Peyer's patch (tissue), 4 donors: Measurements from ENCODE around the gene WRNIP1.

ENCODE experiments used
- CTCF ChIP-seq, 6 experiments: fragments of 450-650 bp in 4 of 6; fragments of 200-600 bp in 2 of 6; sonication (generic) in 1 of 6; IDR thresholded peaks; one replicate each; pipeline ENCODE4 v1.5.1; 2017 to 2019; ENCODE audit warnings: antibody characterized with exemption in 6 of 6, mild to moderate bottlenecking in 3 of 6, moderate library complexity in 1 of 6
- POLR2A ChIP-seq, 2 donors: fragments of 450-650 bp; IDR thresholded peaks; one replicate each; pipeline ENCODE4 v1.5.1; 2017; ENCODE audit warnings: antibody characterized with exemption in 2 of 2, mild to moderate bottlenecking in 2 of 2, moderate library complexity in 2 of 2

GRCh38 chr6:2751871-2752270 lies 13.3 kb upstream of the WRNIP1 start:
- TF ChIP-seq POLR2A (IDR thresholded peaks at IDR 0.05) (no peak), CTCF (IDR thresholded peaks at IDR 0.05) (no peak)
